Measurements from ENCODE around the gene ADGRL3.

DNA sequence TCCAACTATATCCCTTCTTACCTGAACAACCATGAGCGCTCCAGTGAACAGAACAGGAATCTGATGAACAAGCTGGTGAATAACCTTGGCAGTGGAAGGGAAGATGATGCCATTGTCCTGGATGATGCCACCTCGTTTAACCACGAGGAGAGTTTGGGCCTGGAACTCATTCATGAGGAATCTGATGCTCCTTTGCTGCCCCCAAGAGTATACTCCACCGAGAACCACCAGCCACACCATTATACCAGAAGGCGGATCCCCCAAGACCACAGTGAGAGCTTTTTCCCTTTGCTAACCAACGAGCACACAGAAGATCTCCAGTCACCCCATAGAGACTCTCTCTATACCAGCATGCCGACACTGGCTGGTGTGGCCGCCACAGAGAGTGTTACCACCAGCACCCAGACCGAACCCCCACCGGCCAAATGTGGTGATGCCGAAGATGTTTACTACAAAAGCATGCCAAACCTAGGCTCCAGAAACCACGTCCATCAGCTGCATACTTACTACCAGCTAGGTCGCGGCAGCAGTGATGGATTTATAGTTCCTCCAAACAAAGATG lies 870.2 kb downstream of the ADGRL3 start:
- TF ChIP-seq, protein P1, sequence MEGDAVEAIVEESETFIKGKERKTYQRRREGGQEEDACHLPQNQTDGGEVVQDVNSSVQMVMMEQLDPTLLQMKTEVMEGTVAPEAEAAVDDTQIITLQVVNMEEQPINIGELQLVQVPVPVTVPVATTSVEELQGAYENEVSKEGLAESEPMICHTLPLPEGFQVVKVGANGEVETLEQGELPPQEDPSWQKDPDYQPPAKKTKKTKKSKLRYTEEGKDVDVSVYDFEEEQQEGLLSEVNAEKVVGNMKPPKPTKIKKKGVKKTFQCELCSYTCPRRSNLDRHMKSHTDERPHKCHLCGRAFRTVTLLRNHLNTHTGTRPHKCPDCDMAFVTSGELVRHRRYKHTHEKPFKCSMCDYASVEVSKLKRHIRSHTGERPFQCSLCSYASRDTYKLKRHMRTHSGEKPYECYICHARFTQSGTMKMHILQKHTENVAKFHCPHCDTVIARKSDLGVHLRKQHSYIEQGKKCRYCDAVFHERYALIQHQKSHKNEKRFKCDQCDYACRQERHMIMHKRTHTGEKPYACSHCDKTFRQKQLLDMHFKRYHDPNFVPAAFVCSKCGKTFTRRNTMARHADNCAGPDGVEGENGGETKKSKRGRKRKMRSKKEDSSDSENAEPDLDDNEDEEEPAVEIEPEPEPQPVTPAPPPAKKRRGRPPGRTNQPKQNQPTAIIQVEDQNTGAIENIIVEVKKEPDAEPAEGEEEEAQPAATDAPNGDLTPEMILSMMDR (IDR thresholded peaks at IDR 0.05), result no peak
- TF ChIP-seq EZH2phosphoT487 (IDR thresholded peaks at IDR 0.05) (no peak), EZH2 (IDR thresholded peaks at IDR 0.05) (no peak)

Measured in neural progenitor cell (in vitro differentiated cells).